ENCODE measurements around the gene LILRB5. TPM values are rescaled to one million over a fixed set of nuclear protein-coding genes. Genes with fewer than 3 reads are reported as not detected.
"Not testable (repeated sequence)": the region's sequence is repeated elsewhere in the genome, so short reads cannot be mapped to it uniquely, and the experiment has no call there.

LILRB5 gene
- total and polyA plus RNA-seq, 8 donors = 0.23 to 3.1 (median 1.1) TPM

DNA sequence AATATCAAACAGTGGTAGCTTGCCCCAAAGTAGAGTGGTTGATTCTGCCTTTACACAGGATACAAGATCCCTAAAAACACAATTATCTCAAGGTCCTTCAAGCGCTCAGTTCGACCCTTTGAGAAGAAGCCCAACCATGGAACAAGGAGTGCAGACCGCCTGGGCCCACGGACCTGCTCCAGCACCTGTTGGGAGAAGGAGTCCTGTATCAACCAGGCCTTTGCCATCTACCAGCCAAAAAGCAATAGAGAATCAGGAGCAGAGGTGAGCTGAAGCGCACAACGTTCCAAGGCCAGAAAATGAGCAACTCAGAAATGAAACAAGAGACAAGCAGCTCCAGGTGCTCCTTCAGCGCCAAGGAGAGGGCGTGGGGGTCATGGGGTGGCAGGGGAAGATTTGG lies 27.9 kb downstream of the LILRB5 start:
- Histone ChIP-seq H3K36me3 (no peaks in the 10 kb centered on the region), H3K4me1 (no peaks in the 10 kb centered on the region), H3K27ac (no peak overlapping the region), H3K27me3 (no peaks in the 10 kb centered on the region), H3K4me3 (no peak overlapping the region), H3K9me3 (no peaks in the 10 kb centered on the region)
- 67 to 75% methylated on average over 8 of the region's 8 CpGs for WGBS, 2 donors
- DNase-seq = no peak
- no peak for ATAC-seq
- TF ChIP-seq, protein P1, sequence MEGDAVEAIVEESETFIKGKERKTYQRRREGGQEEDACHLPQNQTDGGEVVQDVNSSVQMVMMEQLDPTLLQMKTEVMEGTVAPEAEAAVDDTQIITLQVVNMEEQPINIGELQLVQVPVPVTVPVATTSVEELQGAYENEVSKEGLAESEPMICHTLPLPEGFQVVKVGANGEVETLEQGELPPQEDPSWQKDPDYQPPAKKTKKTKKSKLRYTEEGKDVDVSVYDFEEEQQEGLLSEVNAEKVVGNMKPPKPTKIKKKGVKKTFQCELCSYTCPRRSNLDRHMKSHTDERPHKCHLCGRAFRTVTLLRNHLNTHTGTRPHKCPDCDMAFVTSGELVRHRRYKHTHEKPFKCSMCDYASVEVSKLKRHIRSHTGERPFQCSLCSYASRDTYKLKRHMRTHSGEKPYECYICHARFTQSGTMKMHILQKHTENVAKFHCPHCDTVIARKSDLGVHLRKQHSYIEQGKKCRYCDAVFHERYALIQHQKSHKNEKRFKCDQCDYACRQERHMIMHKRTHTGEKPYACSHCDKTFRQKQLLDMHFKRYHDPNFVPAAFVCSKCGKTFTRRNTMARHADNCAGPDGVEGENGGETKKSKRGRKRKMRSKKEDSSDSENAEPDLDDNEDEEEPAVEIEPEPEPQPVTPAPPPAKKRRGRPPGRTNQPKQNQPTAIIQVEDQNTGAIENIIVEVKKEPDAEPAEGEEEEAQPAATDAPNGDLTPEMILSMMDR (IDR thresholded peaks at IDR 0.05) = no peak
- intact Hi-C loops (cut with DNase I) = no loop called here
- no peak for FAIRE-seq

DNA sequence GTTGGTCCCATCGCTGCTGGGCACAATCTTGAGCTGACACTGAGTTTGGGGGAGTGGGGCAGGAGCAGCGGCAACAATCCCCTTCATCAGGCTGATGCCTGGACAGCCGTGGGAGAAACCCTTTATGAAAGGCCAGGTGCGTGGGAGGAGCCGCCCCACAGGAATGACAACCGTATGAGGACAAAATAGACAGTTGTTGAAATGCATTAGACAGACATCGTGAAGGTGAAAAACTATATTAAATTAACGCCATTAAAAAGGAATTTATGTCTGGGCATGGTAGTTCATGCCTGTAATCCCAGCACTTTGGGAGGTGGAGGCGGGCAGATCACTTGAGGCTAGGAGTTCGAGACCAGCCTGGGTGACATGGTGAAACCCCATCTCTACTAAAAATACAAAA lies 32.5 kb downstream of the LILRB5 start:
- intact Hi-C loops (cut with DNase I); H3K9me3 ChIP-seq; H3K4me1 ChIP-seq; FAIRE-seq; DNase-seq; ATAC-seq; H3K27me3 ChIP-seq; H3K36me3 ChIP-seq; H3K4me3 ChIP-seq; H3K27ac ChIP-seq: not testable (repeated sequence)
- 39 to 49% methylated on average over 9 to 10 of the region's 10 CpGs for WGBS, 2 donors

DNA sequence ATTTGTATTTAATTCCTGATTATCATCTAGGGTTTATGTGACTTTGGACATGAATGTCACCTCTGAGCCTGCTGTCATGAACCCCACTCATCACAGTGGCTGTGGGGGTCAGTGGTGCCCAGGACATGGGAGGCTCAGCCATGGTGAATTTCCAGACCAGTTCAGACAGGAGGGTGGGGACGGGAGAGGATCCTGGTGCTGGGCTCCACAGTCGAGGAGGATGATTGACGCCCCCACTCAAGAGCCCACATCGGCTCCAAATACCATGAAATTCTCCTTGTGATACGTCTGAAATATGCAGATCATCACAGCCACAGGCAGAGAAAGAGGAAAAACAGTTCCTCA lies 33.2 kb downstream of the LILRB5 start:
- H3K4me1 ChIP-seq; FAIRE-seq; intact Hi-C loops (cut with DNase I); H3K27ac ChIP-seq; H3K36me3 ChIP-seq; H3K9me3 ChIP-seq; H3K4me3 ChIP-seq; H3K27me3 ChIP-seq; ATAC-seq: not testable (repeated sequence)
- peak in 1 of 6 donors; percentile 6 for DNase-seq
- 22 to 32% methylated on average over 5 of the region's 5 CpGs for WGBS, 2 donors

DNA sequence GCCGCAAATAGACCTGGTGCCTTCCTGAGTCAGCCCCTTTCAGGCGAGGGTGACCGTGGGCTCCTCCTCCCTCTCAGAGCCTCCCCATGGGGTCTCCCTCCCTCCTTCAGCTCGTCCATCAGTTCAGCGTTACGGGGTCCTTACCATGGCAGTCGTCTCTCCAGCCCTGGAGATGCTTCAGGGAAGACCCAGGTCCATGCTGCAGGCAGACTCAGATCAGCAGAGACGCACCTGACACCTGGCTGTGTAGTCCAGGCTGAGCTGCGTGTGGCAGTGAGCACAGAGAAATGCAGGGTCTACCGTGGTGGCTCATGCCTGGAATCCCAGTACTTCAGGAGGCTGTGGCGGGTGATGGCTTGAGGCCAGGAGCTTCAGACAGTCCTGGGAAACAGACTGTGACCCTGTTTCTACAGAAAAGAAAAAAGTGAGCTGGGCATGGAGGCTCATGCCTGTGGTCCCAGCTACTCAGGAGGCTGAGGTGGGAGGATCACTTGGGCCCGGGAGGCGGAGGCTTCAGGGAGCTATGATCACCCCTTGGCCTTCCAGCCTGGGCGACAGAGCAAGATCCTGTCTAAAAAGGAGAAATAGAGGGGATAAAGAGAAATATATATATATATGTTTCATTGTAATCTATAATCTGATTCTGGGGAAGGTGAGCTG lies 33.7 kb downstream of the LILRB5 start:
- H3K27ac ChIP-seq; H3K36me3 ChIP-seq; H3K4me3 ChIP-seq; intact Hi-C loops (cut with DNase I); H3K9me3 ChIP-seq; FAIRE-seq; H3K4me1 ChIP-seq; H3K27me3 ChIP-seq: not testable (repeated sequence)
- DNase-seq = peak in 1 of 6 donors; percentile 30
- peak in 3 of 4 donors; percentile 11 to 17 (median 15) for ATAC-seq
- WGBS, 2 donors = 29 to 39% methylated on average over 14 of the region's 14 CpGs

DNA sequence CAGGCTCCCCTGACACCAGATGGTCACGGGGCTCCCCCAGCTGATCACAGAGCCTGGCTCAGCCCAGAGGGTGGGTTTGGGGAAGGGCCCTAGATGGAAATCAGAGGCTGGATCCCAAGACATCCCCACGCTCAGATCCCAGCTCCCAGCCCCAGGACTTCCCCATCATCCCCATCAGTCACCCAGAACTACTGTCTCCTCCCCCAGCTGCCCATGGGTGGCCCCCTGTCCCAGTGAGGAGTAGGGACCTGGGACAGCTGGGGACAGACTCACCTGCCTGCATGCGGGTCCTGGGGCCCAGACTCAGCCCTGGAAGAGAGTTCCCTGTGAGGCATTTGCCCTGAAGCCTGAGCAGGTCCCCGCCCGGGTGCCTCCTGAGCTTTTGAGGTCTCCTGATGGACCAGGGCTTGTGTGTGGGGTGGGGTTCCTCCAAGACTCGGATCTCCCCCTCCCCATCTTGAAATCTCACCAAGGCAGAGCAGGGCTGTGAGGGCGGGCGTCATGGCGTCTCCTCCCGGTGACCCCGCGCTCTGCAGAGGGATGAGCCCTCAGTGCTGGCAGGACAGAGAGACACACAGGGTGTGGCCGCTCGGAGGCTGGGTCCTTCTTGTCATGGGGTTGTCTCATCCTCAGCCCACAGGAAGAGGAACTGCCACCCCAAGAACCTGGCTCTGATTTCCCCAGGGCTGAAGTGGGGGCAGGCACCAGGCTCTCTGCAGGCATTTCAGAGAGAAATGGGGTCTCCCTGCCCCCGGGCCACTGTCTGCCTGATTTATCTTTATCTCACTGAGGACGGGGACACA lies 34.4 kb downstream of the LILRB5 start, which contains the start of gene LILRB3:
Gene LILRB3, minus strand, starts transcription at position 534 of the 803 bp plus-strand sequence. Its CDS starts 31 bp downstream, at position 503.
- DNase-seq (peak in 3 of 6 donors; percentile 38 to 76 (median 43)), ATAC-seq (peak; percentile 27 to 73 (median 54))
- H3K36me3 ChIP-seq; H3K27ac ChIP-seq; intact Hi-C loops (cut with DNase I); H3K27me3 ChIP-seq; H3K4me1 ChIP-seq; H3K9me3 ChIP-seq; FAIRE-seq; H3K4me3 ChIP-seq: not testable (repeated sequence)
- 46 to 50% methylated on average over 15 to 16 of the region's 16 CpGs for WGBS, 2 donors

DNA sequence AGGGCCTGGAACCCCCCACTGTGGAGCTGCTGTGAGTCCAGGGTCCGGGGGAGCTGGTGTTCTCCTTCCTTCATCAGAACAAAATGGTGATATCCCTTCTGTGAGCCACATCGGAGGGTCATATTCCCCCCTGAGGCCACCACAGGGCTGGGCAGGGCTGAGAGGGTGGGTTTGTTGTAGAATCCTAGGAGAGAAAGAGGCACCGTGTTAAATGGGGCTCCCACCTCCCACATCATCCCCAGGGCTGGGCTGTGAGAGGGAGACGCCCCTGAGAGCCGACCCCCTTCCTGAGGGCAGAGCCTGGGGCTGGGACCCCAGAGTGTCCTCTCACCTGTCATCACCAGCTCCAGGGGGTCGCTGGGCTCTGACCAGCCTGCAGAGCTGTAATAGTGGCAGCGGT lies 35.1 kb downstream of the LILRB5 start:
- 61 to 66% methylated on average over 7 of the region's 7 CpGs for WGBS, 2 donors
- DNase-seq; H3K4me1 ChIP-seq; ATAC-seq; FAIRE-seq; H3K36me3 ChIP-seq; H3K27me3 ChIP-seq; H3K27ac ChIP-seq; intact Hi-C loops (cut with DNase I); H3K4me3 ChIP-seq; H3K9me3 ChIP-seq: not testable (repeated sequence)

DNA sequence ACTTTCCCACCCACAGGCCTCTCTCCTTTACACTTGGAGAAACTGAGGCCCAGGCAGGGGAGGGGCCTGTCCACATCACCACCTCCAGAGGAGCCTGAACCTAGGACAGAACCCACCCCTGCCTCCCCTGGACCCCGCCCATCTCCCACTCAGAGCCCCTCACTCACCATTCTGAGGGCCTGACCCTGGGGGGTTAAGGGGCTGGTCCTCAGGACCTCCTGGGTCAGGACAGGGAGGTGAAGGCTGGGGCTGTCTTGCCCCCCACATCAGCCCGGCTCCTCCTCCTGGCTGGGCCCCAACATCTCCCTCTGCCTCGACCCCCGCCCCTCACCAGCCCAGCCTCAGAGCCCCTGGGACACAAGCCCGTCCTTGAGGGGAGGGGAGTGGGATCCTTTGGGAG lies 37.4 kb downstream of the LILRB5 start:
- DNase-seq; H3K27ac ChIP-seq; H3K27me3 ChIP-seq; FAIRE-seq; H3K4me1 ChIP-seq; intact Hi-C loops (cut with DNase I); H3K9me3 ChIP-seq; H3K4me3 ChIP-seq; ATAC-seq; H3K36me3 ChIP-seq: not testable (repeated sequence)
- 71 to 84% methylated on average over 1 to 5 of the region's 5 CpGs for WGBS, 2 donors
